Measurements from ENCODE around the gene AGPAT4.

Gene AGPAT4

GRCh38 chr6:161108916-161109315, 164.9 kb downstream of the AGPAT4 start:
- no peaks in the 10 kb centered on the region for H3K27me3 ChIP-seq (ENCODE audit: control insufficient read depth, insufficient read depth, low read length)
- H3K27ac ChIP-seq (ENCODE audit: low read depth, low read length) = no peak overlapping the region
- no peaks in the 10 kb centered on the region for H3K4me1 ChIP-seq (ENCODE audit: control insufficient read depth, insufficient read depth, low read length)
- no peaks in the 10 kb centered on the region for H3K9me3 ChIP-seq (ENCODE audit: control insufficient read depth, insufficient read depth, low read depth, low read length)
- H3K4me3 ChIP-seq (ENCODE audit: low read depth, low read length) = no peak overlapping the region
- H3K9ac ChIP-seq (ENCODE audit: low read length) = no peak overlapping the region
- peaks cover 93% of the 10 kb centered on the region for H3K36me3 ChIP-seq (ENCODE audit: control insufficient read depth, insufficient read depth, low read length)

GRCh38 chr6:161107779-161108730, 165.8 kb downstream of the AGPAT4 start:
- H3K9me3 ChIP-seq (ENCODE audit: control insufficient read depth, insufficient read depth, low read depth, low read length) = no peaks in the 10 kb centered on the region
- no peak overlapping the region for H3K27ac ChIP-seq (ENCODE audit: low read depth, low read length)
- H3K4me1 ChIP-seq (ENCODE audit: control insufficient read depth, insufficient read depth, low read length) = no peaks in the 10 kb centered on the region
- H3K4me3 ChIP-seq (ENCODE audit: low read depth, low read length) = no peak overlapping the region
- H3K36me3 ChIP-seq (ENCODE audit: control insufficient read depth, insufficient read depth, low read length) = peaks cover 93% of the 10 kb centered on the region
- no peak overlapping the region for H3K9ac ChIP-seq (ENCODE audit: low read length)
- H3K27me3 ChIP-seq (ENCODE audit: control insufficient read depth, insufficient read depth, low read length) = no peaks in the 10 kb centered on the region

GRCh38 chr6:161105408-161105807, 168.5 kb downstream of the AGPAT4 start:
- H3K9me3 ChIP-seq (ENCODE audit: control insufficient read depth, insufficient read depth, low read depth, low read length) = no peaks in the 10 kb centered on the region
- H3K27ac ChIP-seq (ENCODE audit: low read depth, low read length) = no peak overlapping the region
- H3K4me1 ChIP-seq (ENCODE audit: control insufficient read depth, insufficient read depth, low read length) = no peaks in the 10 kb centered on the region
- H3K36me3 ChIP-seq (ENCODE audit: control insufficient read depth, insufficient read depth, low read length) = peaks cover 86% of the 10 kb centered on the region
- no peaks in the 10 kb centered on the region for H3K27me3 ChIP-seq (ENCODE audit: control insufficient read depth, insufficient read depth, low read length)
- no peak overlapping the region for H3K4me3 ChIP-seq (ENCODE audit: low read depth, low read length)
- no peak overlapping the region for H3K9ac ChIP-seq (ENCODE audit: low read length)

GRCh38 chr6:161104966-161105365, 168.9 kb downstream of the AGPAT4 start:
- Histone ChIP-seq H3K36me3 (ENCODE audit: control insufficient read depth, insufficient read depth, low read length) (peaks cover 86% of the 10 kb centered on the region), H3K9me3 (ENCODE audit: control insufficient read depth, insufficient read depth, low read depth, low read length) (no peaks in the 10 kb centered on the region), H3K4me1 (ENCODE audit: control insufficient read depth, insufficient read depth, low read length) (no peaks in the 10 kb centered on the region), H3K27me3 (ENCODE audit: control insufficient read depth, insufficient read depth, low read length) (no peaks in the 10 kb centered on the region), H3K27ac (ENCODE audit: low read depth, low read length) (no peak overlapping the region), H3K4me3 (ENCODE audit: low read depth, low read length) (no peak overlapping the region), H3K9ac (ENCODE audit: low read length) (no peak overlapping the region)

- Histone ChIP-seq H3K4me3 (ENCODE audit: low read depth, low read length) (no peak overlapping the region), H3K27ac (ENCODE audit: low read depth, low read length) (no peak overlapping the region), H3K36me3 (ENCODE audit: control insufficient read depth, insufficient read depth, low read length) (peaks cover 84% of the 10 kb centered on the region), H3K4me1 (ENCODE audit: control insufficient read depth, insufficient read depth, low read length) (no peaks in the 10 kb centered on the region), H3K9ac (ENCODE audit: low read length) (no peak overlapping the region), H3K9me3 (ENCODE audit: control insufficient read depth, insufficient read depth, low read depth, low read length) (no peaks in the 10 kb centered on the region), H3K27me3 (ENCODE audit: control insufficient read depth, insufficient read depth, low read length) (no peaks in the 10 kb centered on the region)
Measured at GRCh38 chr6:161103475-161103874, 170.4 kb downstream of the AGPAT4 start.

- Histone ChIP-seq H3K27ac (ENCODE audit: low read depth, low read length) (no peak overlapping the region), H3K4me3 (ENCODE audit: low read depth, low read length) (no peak overlapping the region), H3K9ac (ENCODE audit: low read length) (no peak overlapping the region), H3K4me1 (ENCODE audit: control insufficient read depth, insufficient read depth, low read length) (no peaks in the 10 kb centered on the region), H3K27me3 (ENCODE audit: control insufficient read depth, insufficient read depth, low read length) (no peaks in the 10 kb centered on the region), H3K36me3 (ENCODE audit: control insufficient read depth, insufficient read depth, low read length) (peaks cover 84% of the 10 kb centered on the region), H3K9me3 (ENCODE audit: control insufficient read depth, insufficient read depth, low read depth, low read length) (no peaks in the 10 kb centered on the region)
Measured at GRCh38 chr6:161101517-161101916, 172.3 kb downstream of the AGPAT4 start.

- Histone ChIP-seq H3K27me3 (ENCODE audit: control insufficient read depth, insufficient read depth, low read length) (no peaks in the 10 kb centered on the region), H3K4me1 (ENCODE audit: control insufficient read depth, insufficient read depth, low read length) (no peaks in the 10 kb centered on the region; the same call in 1 of the 2 replicates), H3K9ac (ENCODE audit: low read length) (no peak overlapping the region), H3K9me3 (ENCODE audit: control insufficient read depth, insufficient read depth, low read depth, low read length) (no peaks in the 10 kb centered on the region), H3K4me3 (ENCODE audit: low read depth, low read length) (no peak overlapping the region), H3K27ac (ENCODE audit: low read depth, low read length) (no peak overlapping the region), H3K36me3 (ENCODE audit: control insufficient read depth, insufficient read depth, low read length) (peaks cover 76% of the 10 kb centered on the region)
Measured at GRCh38 chr6:161100072-161100471, 173.8 kb downstream of the AGPAT4 start.

- H3K36me3 ChIP-seq (ENCODE audit: control insufficient read depth, insufficient read depth, low read length) = peaks cover 84% of the 10 kb centered on the region
- H3K9ac ChIP-seq (ENCODE audit: low read length) = no peak overlapping the region
- no peak overlapping the region for H3K4me3 ChIP-seq (ENCODE audit: low read depth, low read length)
- H3K4me1 ChIP-seq (ENCODE audit: control insufficient read depth, insufficient read depth, low read length) = no peaks in the 10 kb centered on the region; the same call in 1 of the 2 replicates
- no peak overlapping the region for H3K27ac ChIP-seq (ENCODE audit: low read depth, low read length)
- H3K9me3 ChIP-seq (ENCODE audit: control insufficient read depth, insufficient read depth, low read depth, low read length) = no peaks in the 10 kb centered on the region
- no peaks in the 10 kb centered on the region for H3K27me3 ChIP-seq (ENCODE audit: control insufficient read depth, insufficient read depth, low read length)
Measured at GRCh38 chr6:161095916-161096315, 177.9 kb downstream of the AGPAT4 start.

GRCh38 chr6:161094955-161095354, 178.9 kb downstream of the AGPAT4 start:
- Histone ChIP-seq H3K4me3 (ENCODE audit: low read depth, low read length) (no peak overlapping the region), H3K27ac (ENCODE audit: low read depth, low read length) (no peak overlapping the region), H3K4me1 (ENCODE audit: control insufficient read depth, insufficient read depth, low read length) (no peaks in the 10 kb centered on the region; the same call in 1 of the 2 replicates), H3K9me3 (ENCODE audit: control insufficient read depth, insufficient read depth, low read depth, low read length) (no peaks in the 10 kb centered on the region), H3K27me3 (ENCODE audit: control insufficient read depth, insufficient read depth, low read length) (no peaks in the 10 kb centered on the region), H3K9ac (ENCODE audit: low read length) (no peak overlapping the region), H3K36me3 (ENCODE audit: control insufficient read depth, insufficient read depth, low read length) (peaks cover 83% of the 10 kb centered on the region)

GRCh38 chr6:161091972-161092701, 181.7 kb downstream of the AGPAT4 start:
- Histone ChIP-seq H3K4me1 (ENCODE audit: control insufficient read depth, insufficient read depth, low read length) (no peaks in the 10 kb centered on the region; the same call in 1 of the 2 replicates), H3K36me3 (ENCODE audit: control insufficient read depth, insufficient read depth, low read length) (peaks cover 85% of the 10 kb centered on the region), H3K9me3 (ENCODE audit: control insufficient read depth, insufficient read depth, low read depth, low read length) (no peaks in the 10 kb centered on the region), H3K4me3 (ENCODE audit: low read depth, low read length) (no peak overlapping the region), H3K27ac (ENCODE audit: low read depth, low read length) (no peak overlapping the region), H3K27me3 (ENCODE audit: control insufficient read depth, insufficient read depth, low read length) (no peaks in the 10 kb centered on the region), H3K9ac (ENCODE audit: low read length) (no peak overlapping the region)

GRCh38 chr6:161091151-161091550, 182.7 kb downstream of the AGPAT4 start:
- no peak overlapping the region for H3K9ac ChIP-seq (ENCODE audit: low read length)
- H3K4me1 ChIP-seq (ENCODE audit: control insufficient read depth, insufficient read depth, low read length) = no peaks in the 10 kb centered on the region; the same call in 1 of the 2 replicates
- peaks cover 87% of the 10 kb centered on the region for H3K36me3 ChIP-seq (ENCODE audit: control insufficient read depth, insufficient read depth, low read length)
- no peak overlapping the region for H3K27ac ChIP-seq (ENCODE audit: low read depth, low read length)
- no peaks in the 10 kb centered on the region for H3K27me3 ChIP-seq (ENCODE audit: control insufficient read depth, insufficient read depth, low read length)
- no peaks in the 10 kb centered on the region for H3K9me3 ChIP-seq (ENCODE audit: control insufficient read depth, insufficient read depth, low read depth, low read length)
- no peak overlapping the region for H3K4me3 ChIP-seq (ENCODE audit: low read depth, low read length)

All from HUES6 (cell line).